ENCODE measurements around the gene STARD10. TPM values are rescaled to one million over a fixed set of nuclear protein-coding genes. Genes with fewer than 3 reads are reported as not detected.

Gene STARD10
- total and polyA plus RNA-seq, 9 of the 15 experiments (the other 6 are each of a cell fraction or from before 2014, with no cell fraction given), result 0.15 to 52.9 (median 32.3) TPM

DNA sequence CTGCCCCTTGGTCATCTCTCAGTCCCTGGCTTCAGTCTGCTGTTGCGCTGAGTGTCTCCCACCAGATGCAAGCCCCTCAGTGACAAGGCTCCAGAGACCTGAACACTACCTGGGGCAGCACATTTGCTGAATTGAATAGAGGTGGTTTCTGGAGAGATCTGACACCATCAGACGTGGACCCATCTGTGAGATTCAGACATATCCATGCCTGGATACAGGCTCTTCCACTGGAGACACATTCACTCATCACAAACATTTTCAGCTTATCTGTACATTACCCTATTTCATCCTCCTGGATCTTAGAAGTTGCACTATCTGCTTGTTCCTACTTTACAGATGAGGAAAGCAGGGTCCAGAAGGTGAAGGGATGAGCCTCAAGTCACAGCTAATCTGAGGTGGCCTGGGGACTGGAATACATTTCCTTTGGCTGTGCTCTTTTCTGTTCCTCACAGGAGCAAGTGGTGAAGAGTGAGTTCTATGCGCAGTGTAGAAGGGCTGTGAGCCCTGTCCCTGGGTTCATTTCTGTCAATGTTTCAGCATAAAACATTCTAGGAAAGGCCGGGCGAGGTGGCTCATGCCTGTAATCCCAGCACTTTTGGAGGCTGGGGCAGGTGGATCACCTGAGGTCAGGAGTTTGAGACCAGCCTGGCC, 39.4 kb upstream of the STARD10 start:
- 0 out of 2 replicates have a peak, but pooled peaks cover 3% of the 10 kb centered on the region for H4K20me1 ChIP-seq (replicated peaks; ENCODE audit: control insufficient read depth, insufficient read depth, low read length)
- no peak overlapping the region for H2AFZ ChIP-seq (ENCODE audit: low read depth, low read length)
- H3K9ac ChIP-seq (ENCODE audit: insufficient read depth in 1 of 2, low read depth in 2 of 2, low read length in 2 of 2), result no peak overlapping the region
- H3K4me3 ChIP-seq, result no peak overlapping the region
- no peaks in the 10 kb centered on the region for H3K9me3 ChIP-seq (replicated peaks; ENCODE audit: control insufficient read depth, insufficient read depth, low read depth, low read length)
- in situ Hi-C loops (cut with MboI) (loop anchor here (5.0 kb wide), 1 partner anchor 344 kb away; no protein-coding TSS in a partner anchor), intact Hi-C loops (cut with micrococcal nuclease) (loop anchor here (5.0 to 10.0 kb wide), 3 partner anchors 248 to 499 kb away; no protein-coding TSS in a partner anchor)
- WGBS (ENCODE audit: insufficient coverage, low coverage, missing lambda C conversion rate), result 77% methylated on average over 5 of the region's 5 CpGs
- no TSS peak for BruUV-seq (replicated peaks)
- H3K36me3 ChIP-seq (ENCODE audit: control insufficient read depth, insufficient read depth, low read length), result peaks cover 8% of the 10 kb centered on the region; the same call in 1 of the 3 replicates
- H3K9me1 ChIP-seq (ENCODE audit: control insufficient read depth, insufficient read depth, low read length), result no peaks in the 10 kb centered on the region
- TF ChIP-seq KAT8 (IDR thresholded peaks at IDR 0.05; ENCODE audit: low read depth) (no peak), ZNF121 (CRISPR knock-in tag; conservative IDR thresholded peaks at IDR 0.05) (no peak), EGR1 (conservative IDR thresholded peaks at IDR 0.05) (no peak), STAT5B (CRISPR knock-in tag; IDR thresholded peaks at IDR 0.05) (no peak), POLR2AphosphoS5 (IDR thresholded peaks at IDR 0.05; ENCODE audit: control insufficient read depth, insufficient read depth, low read depth, low read length) (no peak), ZNF175 (CRISPR knock-in tag; IDR thresholded peaks at IDR 0.05; ENCODE audit: low read depth) (no peak), HDAC6 (IDR thresholded peaks at IDR 0.05; ENCODE audit: low read depth, low read length) (no peak), SMARCE1 (IDR thresholded peaks at IDR 0.05) (no peak), RBM34 (IDR thresholded peaks at IDR 0.05; ENCODE audit: borderline replicate concordance, insufficient read depth, low read length) (no peak), MCM7 (IDR thresholded peaks at IDR 0.05) (no peak), GATAD2A (IDR thresholded peaks at IDR 0.05) (no peak)
- TF ChIP-seq, protein P1, sequence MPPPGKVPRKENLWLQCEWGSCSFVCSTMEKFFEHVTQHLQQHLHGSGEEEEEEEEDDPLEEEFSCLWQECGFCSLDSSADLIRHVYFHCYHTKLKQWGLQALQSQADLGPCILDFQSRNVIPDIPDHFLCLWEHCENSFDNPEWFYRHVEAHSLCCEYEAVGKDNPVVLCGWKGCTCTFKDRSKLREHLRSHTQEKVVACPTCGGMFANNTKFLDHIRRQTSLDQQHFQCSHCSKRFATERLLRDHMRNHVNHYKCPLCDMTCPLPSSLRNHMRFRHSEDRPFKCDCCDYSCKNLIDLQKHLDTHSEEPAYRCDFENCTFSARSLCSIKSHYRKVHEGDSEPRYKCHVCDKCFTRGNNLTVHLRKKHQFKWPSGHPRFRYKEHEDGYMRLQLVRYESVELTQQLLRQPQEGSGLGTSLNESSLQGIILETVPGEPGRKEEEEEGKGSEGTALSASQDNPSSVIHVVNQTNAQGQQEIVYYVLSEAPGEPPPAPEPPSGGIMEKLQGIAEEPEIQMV (tag; conservative IDR thresholded peaks at IDR 0.05; ENCODE audit: low read depth), result no peak
- TF ChIP-seq, protein P2, sequence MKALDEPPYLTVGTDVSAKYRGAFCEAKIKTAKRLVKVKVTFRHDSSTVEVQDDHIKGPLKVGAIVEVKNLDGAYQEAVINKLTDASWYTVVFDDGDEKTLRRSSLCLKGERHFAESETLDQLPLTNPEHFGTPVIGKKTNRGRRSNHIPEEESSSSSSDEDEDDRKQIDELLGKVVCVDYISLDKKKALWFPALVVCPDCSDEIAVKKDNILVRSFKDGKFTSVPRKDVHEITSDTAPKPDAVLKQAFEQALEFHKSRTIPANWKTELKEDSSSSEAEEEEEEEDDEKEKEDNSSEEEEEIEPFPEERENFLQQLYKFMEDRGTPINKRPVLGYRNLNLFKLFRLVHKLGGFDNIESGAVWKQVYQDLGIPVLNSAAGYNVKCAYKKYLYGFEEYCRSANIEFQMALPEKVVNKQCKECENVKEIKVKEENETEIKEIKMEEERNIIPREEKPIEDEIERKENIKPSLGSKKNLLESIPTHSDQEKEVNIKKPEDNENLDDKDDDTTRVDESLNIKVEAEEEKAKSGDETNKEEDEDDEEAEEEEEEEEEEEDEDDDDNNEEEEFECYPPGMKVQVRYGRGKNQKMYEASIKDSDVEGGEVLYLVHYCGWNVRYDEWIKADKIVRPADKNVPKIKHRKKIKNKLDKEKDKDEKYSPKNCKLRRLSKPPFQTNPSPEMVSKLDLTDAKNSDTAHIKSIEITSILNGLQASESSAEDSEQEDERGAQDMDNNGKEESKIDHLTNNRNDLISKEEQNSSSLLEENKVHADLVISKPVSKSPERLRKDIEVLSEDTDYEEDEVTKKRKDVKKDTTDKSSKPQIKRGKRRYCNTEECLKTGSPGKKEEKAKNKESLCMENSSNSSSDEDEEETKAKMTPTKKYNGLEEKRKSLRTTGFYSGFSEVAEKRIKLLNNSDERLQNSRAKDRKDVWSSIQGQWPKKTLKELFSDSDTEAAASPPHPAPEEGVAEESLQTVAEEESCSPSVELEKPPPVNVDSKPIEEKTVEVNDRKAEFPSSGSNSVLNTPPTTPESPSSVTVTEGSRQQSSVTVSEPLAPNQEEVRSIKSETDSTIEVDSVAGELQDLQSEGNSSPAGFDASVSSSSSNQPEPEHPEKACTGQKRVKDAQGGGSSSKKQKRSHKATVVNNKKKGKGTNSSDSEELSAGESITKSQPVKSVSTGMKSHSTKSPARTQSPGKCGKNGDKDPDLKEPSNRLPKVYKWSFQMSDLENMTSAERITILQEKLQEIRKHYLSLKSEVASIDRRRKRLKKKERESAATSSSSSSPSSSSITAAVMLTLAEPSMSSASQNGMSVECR (CRISPR knock-in tag; IDR thresholded peaks at IDR 0.05), result no peak
- TF ChIP-seq, protein P3, sequence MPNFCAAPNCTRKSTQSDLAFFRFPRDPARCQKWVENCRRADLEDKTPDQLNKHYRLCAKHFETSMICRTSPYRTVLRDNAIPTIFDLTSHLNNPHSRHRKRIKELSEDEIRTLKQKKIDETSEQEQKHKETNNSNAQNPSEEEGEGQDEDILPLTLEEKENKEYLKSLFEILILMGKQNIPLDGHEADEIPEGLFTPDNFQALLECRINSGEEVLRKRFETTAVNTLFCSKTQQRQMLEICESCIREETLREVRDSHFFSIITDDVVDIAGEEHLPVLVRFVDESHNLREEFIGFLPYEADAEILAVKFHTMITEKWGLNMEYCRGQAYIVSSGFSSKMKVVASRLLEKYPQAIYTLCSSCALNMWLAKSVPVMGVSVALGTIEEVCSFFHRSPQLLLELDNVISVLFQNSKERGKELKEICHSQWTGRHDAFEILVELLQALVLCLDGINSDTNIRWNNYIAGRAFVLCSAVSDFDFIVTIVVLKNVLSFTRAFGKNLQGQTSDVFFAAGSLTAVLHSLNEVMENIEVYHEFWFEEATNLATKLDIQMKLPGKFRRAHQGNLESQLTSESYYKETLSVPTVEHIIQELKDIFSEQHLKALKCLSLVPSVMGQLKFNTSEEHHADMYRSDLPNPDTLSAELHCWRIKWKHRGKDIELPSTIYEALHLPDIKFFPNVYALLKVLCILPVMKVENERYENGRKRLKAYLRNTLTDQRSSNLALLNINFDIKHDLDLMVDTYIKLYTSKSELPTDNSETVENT (CRISPR knock-in tag; IDR thresholded peaks at IDR 0.05), result no peak
- H3K27me3 ChIP-seq (ENCODE audit: control insufficient read depth in 2 of 2, insufficient read depth in 2 of 2, low read length in 2 of 2), result no peaks in the 10 kb centered on the region
- H3K79me2 ChIP-seq (ENCODE audit: control insufficient read depth, insufficient read depth, low read length), result no peaks in the 10 kb centered on the region
- POLR2A ChIA-PET, result interaction anchor here (0.6 to 1.2 kb wide), 5 partner anchors 9 to 560 kb away, joined by 3 to 5 read pairs (median 3); partner anchors contain the start of gene FCHSD2
- CTCF ChIA-PET (ENCODE audit: low intra/inter-chr PET ratio), result interaction anchor here (3.5 kb wide), 1 partner anchor 345 kb away, joined by 47 read pairs; no protein-coding TSS in a partner anchor
- H3K27ac ChIP-seq (ENCODE audit: extremely low read depth, low read depth, low read length), result no peak overlapping the region
- no peak for FAIRE-seq
- no peak for ATAC-seq
- H3K4me1 ChIP-seq (replicated peaks in 1 of 2; ENCODE audit: control insufficient read depth in 2 of 2, insufficient read depth in 2 of 2, low read length in 2 of 2), result peaks cover 0 to 10% of the 10 kb centered on the region in 2 experiments; a peak in 4 of 5 replicates
- DNase-seq (ENCODE audit: extremely low read depth in 1 of 4, low spot score in 3 of 4), result no peak
- H3K4me2 ChIP-seq (ENCODE audit: insufficient read depth, low read length), result no peak overlapping the region

All from K562 (cell line).